ENCODE measurements around the gene SUSD6.

DNA sequence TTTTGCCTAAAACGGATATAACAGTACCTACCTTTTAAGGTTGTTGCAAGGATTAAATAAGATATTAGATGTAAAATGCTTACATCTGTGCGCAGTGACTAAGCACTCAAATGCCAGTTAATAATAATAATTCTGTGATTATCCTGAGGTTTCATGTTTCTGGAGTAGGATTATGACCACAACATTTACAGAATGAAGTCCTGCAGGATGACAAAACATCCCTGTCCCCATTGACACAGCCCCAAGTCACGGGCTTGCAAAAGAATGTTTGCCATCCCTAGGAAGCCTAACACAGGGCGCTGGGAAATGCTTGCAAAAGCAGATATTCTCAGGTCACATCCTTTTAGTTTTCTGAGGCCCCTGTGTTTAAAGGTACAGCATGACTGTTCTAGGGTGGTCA, 20.1 kb downstream of the SUSD6 start:
- TF ChIP-seq, protein P1, sequence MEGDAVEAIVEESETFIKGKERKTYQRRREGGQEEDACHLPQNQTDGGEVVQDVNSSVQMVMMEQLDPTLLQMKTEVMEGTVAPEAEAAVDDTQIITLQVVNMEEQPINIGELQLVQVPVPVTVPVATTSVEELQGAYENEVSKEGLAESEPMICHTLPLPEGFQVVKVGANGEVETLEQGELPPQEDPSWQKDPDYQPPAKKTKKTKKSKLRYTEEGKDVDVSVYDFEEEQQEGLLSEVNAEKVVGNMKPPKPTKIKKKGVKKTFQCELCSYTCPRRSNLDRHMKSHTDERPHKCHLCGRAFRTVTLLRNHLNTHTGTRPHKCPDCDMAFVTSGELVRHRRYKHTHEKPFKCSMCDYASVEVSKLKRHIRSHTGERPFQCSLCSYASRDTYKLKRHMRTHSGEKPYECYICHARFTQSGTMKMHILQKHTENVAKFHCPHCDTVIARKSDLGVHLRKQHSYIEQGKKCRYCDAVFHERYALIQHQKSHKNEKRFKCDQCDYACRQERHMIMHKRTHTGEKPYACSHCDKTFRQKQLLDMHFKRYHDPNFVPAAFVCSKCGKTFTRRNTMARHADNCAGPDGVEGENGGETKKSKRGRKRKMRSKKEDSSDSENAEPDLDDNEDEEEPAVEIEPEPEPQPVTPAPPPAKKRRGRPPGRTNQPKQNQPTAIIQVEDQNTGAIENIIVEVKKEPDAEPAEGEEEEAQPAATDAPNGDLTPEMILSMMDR (IDR thresholded peaks at IDR 0.05): no peak
- no peak for TF ChIP-seq EZH2 (IDR thresholded peaks at IDR 0.05; ENCODE audit: borderline replicate concordance, insufficient read depth, low read depth, low read length, poor library complexity, severe bottlenecking)

All from B cell (primary cell).